OCI-LY7 (cell line): Measurements from ENCODE around the gene KRT6C. TPM values are rescaled to one million over a fixed set of nuclear protein-coding genes. Genes with fewer than 3 reads are reported as not detected.

ENCODE experiments used
- BruUV-seq: library from RNA; stranded (reverse); fragments of 400-500 nt; replicated peaks from 2 replicates; lab custom pipeline; 2021; lab: Mats Ljungman, UMichigan
- CTCF ChIA-PET: fragments of 300-600 bp; sonication (Branson Sonifier 250); formaldehyde crosslinking; loops from one replicate; lab custom pipeline; 2022; ENCODE audit warnings: antibody characterized with exemption; ENCODE audit not compliant: unreplicated experiment; lab: Charles Lee
- POLR2A ChIA-PET: fragments of 300-600 bp; sonication (Branson Sonifier 250); formaldehyde crosslinking; loops from one replicate; lab custom pipeline; 2022; ENCODE audit warnings: antibody characterized with exemption; lab: Charles Lee
- DNase-seq: peaks from one replicate; pipeline ENCODE4 v3.0.0-alpha.2; 2015; ENCODE audit warnings: low spot score
- H2AFZ ChIP-seq: fragments of 200-600 bp; sonication (generic), shearing (Covaris generic); 2 replicates; pipeline ENCODE4 v1.6.1; 2014; ENCODE audit warnings: mild to moderate bottlenecking, antibody characterized with exemption, low read length, moderate library complexity
- H3K27ac ChIP-seq: fragments of 200-600 bp; sonication (generic); 2 replicates; pipeline ENCODE4 v1.5.1; 2014; ENCODE audit warnings: mixed run types, low read depth, mild to moderate bottlenecking, moderate library complexity, low read length, inconsistent platforms; ENCODE audit not compliant: poor library complexity, severe bottlenecking
- H3K36me3 ChIP-seq: fragments of 200-600 bp; sonication (generic); 2 replicates; pipeline ENCODE4 v1.6.1; 2014; ENCODE audit warnings: mild to moderate bottlenecking, antibody characterized with exemption, low read length, moderate library complexity, mixed read lengths; ENCODE audit not compliant: insufficient read depth
- H3K4me1 ChIP-seq: fragments of 200-600 bp; sonication (generic); 2 replicates; pipeline ENCODE4 v1.5.1; 2014; ENCODE audit warnings: mild to moderate bottlenecking, low read length; ENCODE audit not compliant: insufficient read depth, poor library complexity, severe bottlenecking
- H3K4me2 ChIP-seq: fragments of 200-600 bp; sonication (generic); 2 replicates; pipeline ENCODE4 v1.6.1; 2014; ENCODE audit warnings: mild to moderate bottlenecking, low read length
- H3K4me3 ChIP-seq: fragments of 200-600 bp; sonication (generic); 2 replicates; pipeline ENCODE4 v1.5.1; 2014; ENCODE audit warnings: mild to moderate bottlenecking, low read depth, low read length; ENCODE audit not compliant: poor library complexity, severe bottlenecking
- H3K79me2 ChIP-seq: fragments of 200-600 bp; sonication (generic); 2 replicates; pipeline ENCODE4 v1.6.1; 2016; ENCODE audit warnings: low read depth, mild to moderate bottlenecking, low read length, moderate library complexity, mixed read lengths; ENCODE audit not compliant: insufficient read depth
- H3K9me2 ChIP-seq: fragments of 200-600 bp; sonication (generic); 2 replicates; pipeline ENCODE4 v1.6.1; 2016; ENCODE audit warnings: mild to moderate bottlenecking, low read length, mixed read lengths; ENCODE audit not compliant: insufficient read depth
- H3K9me3 ChIP-seq: fragments of 200-600 bp; sonication (generic); 2 replicates; pipeline ENCODE4 v1.6.1; 2014; ENCODE audit warnings: mild to moderate bottlenecking, mixed run types, low read length, mixed read lengths
- H4K20me1 ChIP-seq: fragments of 200-600 bp; sonication (generic); 2 replicates; pipeline ENCODE4 v1.6.1; 2014; ENCODE audit warnings: mild to moderate bottlenecking, antibody characterized with exemption, low read length, moderate library complexity, mixed read lengths; ENCODE audit not compliant: insufficient read depth
- EZH2phosphoT487 ChIP-seq: fragments of 200-600 bp; sonication (generic); IDR thresholded peaks from 2 replicates; pipeline ENCODE4 v1.6.1; 2018; ENCODE audit warnings: low read depth, borderline replicate concordance, mild to moderate bottlenecking, mixed run types, antibody characterized with exemption, low read length, moderate library complexity, mixed read lengths
- intact Hi-C: fragments of 100-400 bp; cut with micrococcal nuclease; formaldehyde crosslinking; loops from one replicate; pipeline ENCODE4 v1.10.0; 2022; ENCODE audit not compliant: unreplicated experiment
- total RNA-seq, 2 experiments: library from RNA; depleted of rRNA in 1 of 2; stranded (reverse); fragments of >200 nt in 1 of 2; shearing (Covaris generic) in 1 of 2; gene quantifications; 2 replicates each; pipeline ENCODE4 v1.2.3, GENCODE V29; 2014 to 2022
- TF ChIP-seq, protein P1 (sequence below): fragments of 200-600 bp; sonication (generic); conservative IDR thresholded peaks from 2 replicates; pipeline ENCODE4 v1.5.1; 2014; ENCODE audit warnings: mild to moderate bottlenecking, antibody characterized with exemption, low read length, moderate library complexity, mixed read lengths

The KRT6C gene
- total RNA-seq, 2 experiments from 2014 or later: not detected

DNA sequence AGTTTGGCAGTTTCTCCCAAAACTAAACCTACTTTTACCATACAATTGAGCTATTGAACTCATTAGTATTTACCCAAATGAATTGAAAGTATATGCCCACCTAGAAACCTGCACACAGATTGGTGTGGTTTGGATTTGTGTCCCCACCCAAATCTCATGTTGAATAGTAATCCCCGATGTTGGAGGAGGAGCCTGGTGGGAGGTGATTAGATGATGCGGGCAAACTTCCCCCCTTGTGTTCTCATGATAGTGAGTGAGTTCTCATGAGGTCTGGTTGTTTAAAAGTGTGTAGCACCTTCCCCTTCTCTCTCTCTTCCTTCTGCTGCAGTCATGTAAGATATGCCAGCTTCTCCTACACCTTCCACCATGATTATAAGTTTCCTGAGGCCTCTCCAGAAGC is 4.0 kb upstream of the KRT6C start:
- no peaks in the 10 kb centered on the region for H3K36me3 ChIP-seq
- intact Hi-C loops: no loop called here
- TF ChIP-seq, protein P1, sequence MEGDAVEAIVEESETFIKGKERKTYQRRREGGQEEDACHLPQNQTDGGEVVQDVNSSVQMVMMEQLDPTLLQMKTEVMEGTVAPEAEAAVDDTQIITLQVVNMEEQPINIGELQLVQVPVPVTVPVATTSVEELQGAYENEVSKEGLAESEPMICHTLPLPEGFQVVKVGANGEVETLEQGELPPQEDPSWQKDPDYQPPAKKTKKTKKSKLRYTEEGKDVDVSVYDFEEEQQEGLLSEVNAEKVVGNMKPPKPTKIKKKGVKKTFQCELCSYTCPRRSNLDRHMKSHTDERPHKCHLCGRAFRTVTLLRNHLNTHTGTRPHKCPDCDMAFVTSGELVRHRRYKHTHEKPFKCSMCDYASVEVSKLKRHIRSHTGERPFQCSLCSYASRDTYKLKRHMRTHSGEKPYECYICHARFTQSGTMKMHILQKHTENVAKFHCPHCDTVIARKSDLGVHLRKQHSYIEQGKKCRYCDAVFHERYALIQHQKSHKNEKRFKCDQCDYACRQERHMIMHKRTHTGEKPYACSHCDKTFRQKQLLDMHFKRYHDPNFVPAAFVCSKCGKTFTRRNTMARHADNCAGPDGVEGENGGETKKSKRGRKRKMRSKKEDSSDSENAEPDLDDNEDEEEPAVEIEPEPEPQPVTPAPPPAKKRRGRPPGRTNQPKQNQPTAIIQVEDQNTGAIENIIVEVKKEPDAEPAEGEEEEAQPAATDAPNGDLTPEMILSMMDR: no peak
- no peak for TF ChIP-seq EZH2phosphoT487
- H3K9me2 ChIP-seq: no peaks in the 10 kb centered on the region
- H2AFZ ChIP-seq: no peak overlapping the region
- no peak overlapping the region for H3K4me2 ChIP-seq
- DNase-seq: no peak
- H3K9me3 ChIP-seq: no peaks in the 10 kb centered on the region
- H3K79me2 ChIP-seq: no peaks in the 10 kb centered on the region
- no peaks in the 10 kb centered on the region for H3K4me1 ChIP-seq
- ChIA-PET CTCF (no interaction called here), POLR2A (interaction anchor here (1.3 kb wide), 1 partner anchor 363 kb away, joined by 4 read pairs; no protein-coding TSS in a partner anchor)
- no TSS peak for BruUV-seq
- H3K4me3 ChIP-seq: no peak overlapping the region
- no peaks in the 10 kb centered on the region for H4K20me1 ChIP-seq
- H3K27ac ChIP-seq: no peak overlapping the region

DNA sequence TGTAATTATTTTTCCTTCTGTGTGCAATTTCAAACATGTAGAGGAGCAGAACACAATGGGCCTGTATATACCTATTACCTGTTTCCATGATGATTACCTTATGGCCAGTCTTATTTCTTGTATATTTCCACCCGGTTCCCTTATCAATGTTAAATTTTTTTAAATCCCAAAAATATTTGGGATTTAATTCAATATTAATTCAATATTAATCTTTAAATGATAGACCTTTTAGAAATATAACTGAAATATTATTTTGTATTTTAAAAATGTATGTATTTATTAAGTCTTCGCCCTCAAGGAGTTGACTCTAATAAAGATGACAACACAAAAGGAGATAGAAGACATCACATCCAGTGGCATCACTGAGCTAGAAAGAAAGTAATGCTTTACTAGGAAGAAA is 607 bp upstream of the KRT6C start:
- Histone ChIP-seq H3K4me2 (no peak overlapping the region), H3K4me1 (no peaks in the 10 kb centered on the region), H4K20me1 (no peaks in the 10 kb centered on the region), H3K36me3 (no peaks in the 10 kb centered on the region), H3K9me3 (no peaks in the 10 kb centered on the region), H3K9me2 (no peaks in the 10 kb centered on the region), H2AFZ (no peak overlapping the region), H3K27ac (no peak overlapping the region), H3K4me3 (no peak overlapping the region), H3K79me2 (no peaks in the 10 kb centered on the region)
- intact Hi-C loops: no loop called here
- BruUV-seq: no TSS peak
- DNase-seq: no peak
- CTCF ChIA-PET: no interaction called here
- POLR2A ChIA-PET: no interaction called here
- TF ChIP-seq, protein P1: no peak
- TF ChIP-seq EZH2phosphoT487: no peak

DNA sequence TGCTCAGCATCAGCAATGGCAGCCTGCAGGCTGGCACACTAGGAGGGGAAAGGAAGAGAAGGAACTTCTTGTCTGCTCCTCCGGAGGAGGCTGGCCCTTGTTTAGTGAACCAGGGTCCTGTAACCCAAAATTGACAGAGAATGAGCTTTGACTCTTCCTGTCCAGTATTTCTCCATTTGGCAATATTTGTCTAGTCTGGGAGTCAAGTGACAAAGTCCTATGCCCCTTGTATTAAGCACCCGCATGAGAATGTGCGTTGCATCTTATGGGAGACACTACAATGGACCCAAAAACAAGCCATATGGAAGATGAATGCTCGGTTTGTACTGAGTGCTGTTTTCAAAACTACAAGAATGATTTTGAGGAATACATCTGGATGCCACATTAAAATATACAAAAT is 3.8 kb downstream of the KRT6C start:
- no peak for TF ChIP-seq EZH2phosphoT487
- TF ChIP-seq, protein P1: no peak
- no peaks in the 10 kb centered on the region for H3K79me2 ChIP-seq
- H3K27ac ChIP-seq: no peak overlapping the region
- H3K4me1 ChIP-seq: no peaks in the 10 kb centered on the region
- no peaks in the 10 kb centered on the region for H3K9me2 ChIP-seq
- POLR2A ChIA-PET: no interaction called here
- H3K36me3 ChIP-seq: no peaks in the 10 kb centered on the region
- H3K9me3 ChIP-seq: no peaks in the 10 kb centered on the region
- intact Hi-C loops: no loop called here
- H3K4me2 ChIP-seq: no peak overlapping the region
- CTCF ChIA-PET: no interaction called here
- H3K4me3 ChIP-seq: no peak overlapping the region
- H4K20me1 ChIP-seq: no peaks in the 10 kb centered on the region
- no peak for DNase-seq
- BruUV-seq: no TSS peak
- no peak overlapping the region for H2AFZ ChIP-seq
